GM12872 (cell line): ENCODE measurements around the gene ACKR3.

Experiments used
- TF ChIP-seq, protein P1 (sequence below): IDR thresholded peaks from 3 replicates; pipeline ENCODE4 v1.5.1; 2011; ENCODE audit warnings: low read depth, mild to moderate bottlenecking, low read length, moderate library complexity; ENCODE audit not compliant: insufficient read depth

ACKR3 gene

DNA sequence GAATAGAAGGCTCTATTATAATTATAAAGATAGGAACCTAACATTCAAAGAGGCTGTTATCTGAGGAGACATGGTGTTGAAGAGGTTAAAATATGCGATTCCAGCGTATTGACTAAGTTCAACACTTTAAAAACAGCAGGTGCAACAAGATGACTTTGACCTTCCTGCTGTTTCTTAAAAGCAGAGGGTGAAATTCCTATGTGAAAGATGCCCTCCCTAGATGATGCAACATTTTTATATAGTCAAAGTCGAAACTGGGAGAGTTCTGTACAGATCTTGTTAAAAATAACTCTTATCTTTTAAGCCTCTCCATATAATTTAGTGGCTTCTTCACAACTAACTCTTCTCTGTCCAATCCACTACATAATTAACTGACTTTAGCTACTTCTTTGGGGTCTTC is 4.4 kb upstream of the ACKR3 start:
- TF ChIP-seq, protein P1, sequence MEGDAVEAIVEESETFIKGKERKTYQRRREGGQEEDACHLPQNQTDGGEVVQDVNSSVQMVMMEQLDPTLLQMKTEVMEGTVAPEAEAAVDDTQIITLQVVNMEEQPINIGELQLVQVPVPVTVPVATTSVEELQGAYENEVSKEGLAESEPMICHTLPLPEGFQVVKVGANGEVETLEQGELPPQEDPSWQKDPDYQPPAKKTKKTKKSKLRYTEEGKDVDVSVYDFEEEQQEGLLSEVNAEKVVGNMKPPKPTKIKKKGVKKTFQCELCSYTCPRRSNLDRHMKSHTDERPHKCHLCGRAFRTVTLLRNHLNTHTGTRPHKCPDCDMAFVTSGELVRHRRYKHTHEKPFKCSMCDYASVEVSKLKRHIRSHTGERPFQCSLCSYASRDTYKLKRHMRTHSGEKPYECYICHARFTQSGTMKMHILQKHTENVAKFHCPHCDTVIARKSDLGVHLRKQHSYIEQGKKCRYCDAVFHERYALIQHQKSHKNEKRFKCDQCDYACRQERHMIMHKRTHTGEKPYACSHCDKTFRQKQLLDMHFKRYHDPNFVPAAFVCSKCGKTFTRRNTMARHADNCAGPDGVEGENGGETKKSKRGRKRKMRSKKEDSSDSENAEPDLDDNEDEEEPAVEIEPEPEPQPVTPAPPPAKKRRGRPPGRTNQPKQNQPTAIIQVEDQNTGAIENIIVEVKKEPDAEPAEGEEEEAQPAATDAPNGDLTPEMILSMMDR = no peak

DNA sequence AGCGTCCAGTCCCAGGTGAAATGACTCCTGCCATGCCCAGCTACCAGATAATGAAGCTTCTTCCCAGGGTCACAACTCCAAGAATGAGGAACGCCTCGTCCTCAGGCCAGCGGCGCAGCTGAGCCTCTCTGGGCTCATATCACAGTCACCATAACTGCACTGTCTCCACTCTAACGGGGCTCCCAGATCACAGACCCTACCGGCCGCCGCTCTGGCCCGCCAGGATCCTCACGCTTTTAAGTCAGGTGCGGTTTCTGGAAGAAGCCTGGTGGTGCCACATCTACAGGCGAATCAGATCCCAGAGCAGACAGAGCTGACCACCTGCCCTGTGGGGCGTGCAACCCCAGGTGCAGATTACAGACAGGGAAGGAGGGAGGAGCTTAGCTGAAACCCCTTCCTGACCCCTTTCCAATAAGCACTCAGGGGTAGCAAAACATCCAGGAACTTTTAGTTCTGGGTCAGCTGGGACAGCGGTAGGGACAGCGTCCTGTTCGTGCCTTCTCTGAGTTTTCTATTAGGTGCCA is 3.7 kb upstream of the ACKR3 start:
- TF ChIP-seq, protein P1 = no peak

DNA sequence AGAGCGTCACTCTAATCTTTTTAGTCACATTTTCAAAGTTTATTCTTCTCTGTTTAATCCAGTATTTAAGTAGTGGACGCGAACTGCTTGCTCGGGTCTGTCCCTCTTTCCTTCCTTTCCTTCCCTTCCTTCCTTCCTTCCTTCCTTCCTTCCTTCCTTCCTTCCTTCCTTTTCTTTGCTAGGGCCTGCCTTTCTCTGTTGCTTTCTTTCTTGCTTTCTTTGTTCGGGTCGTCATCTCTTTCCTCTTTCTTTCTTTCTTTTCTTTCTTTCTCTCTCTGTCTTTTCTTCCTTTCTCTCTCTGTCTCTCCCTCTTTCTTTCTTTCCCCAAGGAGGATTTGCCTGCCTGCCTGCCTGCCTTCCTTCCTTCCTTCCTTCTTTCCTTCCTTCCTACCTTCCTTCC is 3.0 kb upstream of the ACKR3 start:
- TF ChIP-seq, protein P1 = no peak

DNA sequence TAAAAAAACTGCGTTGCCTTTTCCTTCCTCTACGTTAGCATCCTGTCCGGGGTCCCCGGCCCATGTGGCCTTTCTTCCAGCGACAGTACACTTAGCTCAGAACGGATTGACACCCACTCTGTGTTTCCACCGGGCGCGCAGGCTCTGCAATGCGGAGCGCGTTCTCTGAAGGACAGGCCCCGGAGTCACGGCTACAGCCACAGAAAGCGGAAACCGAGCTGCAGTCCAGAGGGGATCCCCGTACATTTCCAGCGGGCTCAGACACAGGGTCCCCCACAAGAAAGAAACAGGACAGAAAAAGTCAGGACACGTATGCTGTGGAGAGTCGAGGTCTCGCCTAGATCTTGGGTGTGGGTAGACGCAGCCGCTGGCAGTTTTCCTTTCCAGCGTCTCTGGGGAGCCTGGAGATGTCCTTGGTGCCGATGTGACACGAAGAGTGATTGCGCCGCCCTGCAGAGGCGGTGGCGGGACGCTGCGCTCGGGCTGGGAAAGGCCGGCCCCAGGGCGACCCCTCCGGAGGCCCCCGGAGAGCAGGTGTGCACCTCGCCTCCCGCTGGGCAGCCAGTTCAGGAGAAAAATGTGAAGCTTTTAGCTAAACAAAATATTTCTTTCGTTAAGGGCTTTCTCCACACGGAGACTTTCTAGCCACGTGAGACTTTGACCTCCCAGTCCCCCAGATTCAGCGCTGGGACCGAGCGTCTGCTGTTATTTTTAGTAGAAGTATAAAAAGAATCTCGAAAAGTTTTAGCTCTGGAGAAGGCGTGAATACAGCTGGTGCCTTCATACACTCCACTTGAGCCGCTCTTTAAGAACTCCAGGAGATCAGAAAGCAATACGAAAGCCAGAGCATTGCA is 1.3 kb upstream of the ACKR3 start:
- TF ChIP-seq, protein P1 = no peak

DNA sequence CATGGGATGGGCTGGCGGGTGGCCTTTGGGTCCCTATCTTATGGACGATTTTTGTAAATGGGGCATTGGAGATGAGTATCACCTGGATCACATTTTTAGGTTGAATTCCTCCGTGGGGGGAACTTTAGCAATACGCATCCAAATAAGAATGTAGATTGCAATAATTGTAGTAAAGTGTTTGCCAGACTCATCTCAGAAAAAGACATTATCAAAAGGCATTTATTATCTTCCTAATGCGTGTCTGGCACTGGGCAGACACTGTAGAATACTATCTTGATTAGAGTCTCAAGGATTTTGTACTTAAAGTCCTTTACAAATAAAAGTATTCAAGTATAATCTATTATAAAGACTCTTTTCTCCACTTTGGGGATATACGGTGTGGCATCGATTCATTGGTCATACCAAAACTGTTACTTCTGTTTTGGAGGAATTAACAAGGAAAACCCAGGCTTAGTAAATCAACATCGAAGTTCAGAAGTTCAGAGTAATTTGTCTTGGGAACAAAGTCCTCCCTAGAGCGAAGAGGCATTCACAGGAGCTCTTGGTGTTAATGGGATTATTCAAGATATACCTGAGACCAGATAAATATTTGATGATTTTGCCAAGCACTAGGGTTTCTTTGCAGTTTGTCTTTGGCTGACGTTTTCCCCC is 578 bp upstream of the ACKR3 start:
- TF ChIP-seq, protein P1 = no peak

DNA sequence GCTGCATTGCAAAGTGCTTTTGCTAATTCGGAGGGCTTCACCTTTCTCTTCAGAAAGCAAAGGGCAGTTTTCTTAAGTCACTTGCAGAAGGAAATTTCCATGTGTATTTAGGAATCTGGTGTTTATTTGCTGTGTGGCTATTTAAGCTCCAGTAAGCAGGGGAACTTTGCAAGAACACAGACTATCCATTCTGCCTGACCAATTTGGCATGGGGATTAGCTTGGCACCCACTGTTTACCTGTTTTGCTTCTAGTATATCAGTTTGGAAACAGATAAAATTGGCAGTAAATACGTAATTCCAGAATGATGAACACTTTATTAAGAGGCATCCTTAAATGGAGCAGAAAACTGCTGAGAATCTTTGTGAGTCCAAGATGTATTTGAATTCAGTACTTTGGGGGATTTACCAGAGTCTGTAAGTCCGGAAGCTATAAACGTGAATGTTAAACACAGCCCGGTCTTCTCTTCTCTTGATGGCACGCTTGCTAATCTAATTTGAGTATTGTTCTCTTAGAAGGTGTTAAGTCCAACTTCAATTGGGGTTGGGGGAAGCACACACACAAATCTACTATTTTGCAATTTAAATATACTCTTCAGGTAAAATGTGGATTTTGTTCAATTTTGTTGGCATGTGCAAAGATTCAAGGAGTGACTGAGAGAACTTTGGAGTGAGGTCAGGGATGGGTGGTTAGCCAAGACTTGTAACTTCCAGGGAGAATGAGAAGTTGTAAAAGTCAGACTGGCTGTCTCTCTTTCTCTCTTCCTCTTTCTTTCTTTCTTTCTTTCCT is 650 bp downstream of the ACKR3 start:
- TF ChIP-seq, protein P1 = no peak

DNA sequence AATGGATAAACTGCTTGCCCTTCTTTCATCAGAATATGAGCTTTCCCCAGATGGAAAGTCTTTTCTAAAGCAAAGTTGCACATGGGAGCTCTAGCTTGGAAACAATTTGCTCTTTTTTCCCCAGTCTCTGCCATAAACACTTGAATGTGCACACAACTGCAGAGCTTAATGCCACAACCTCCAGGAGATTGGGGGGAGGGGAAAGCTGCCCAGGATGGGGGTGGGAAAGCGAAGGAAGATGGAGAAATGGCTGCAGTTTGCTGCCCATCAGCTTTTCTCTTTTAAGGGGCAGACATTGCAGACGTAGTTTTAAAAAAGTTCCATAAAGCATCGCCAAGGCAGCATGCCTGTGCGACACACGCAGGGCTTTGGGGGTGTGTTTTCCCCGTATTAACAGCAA is 1.5 kb downstream of the ACKR3 start:
- TF ChIP-seq, protein P1 = no peak
